Naive thymus-derived CD8-positive, alpha-beta T cell (primary cell): ENCODE data around the gene MMP10. TPM values are rescaled to one million over a fixed set of nuclear protein-coding genes. Genes with fewer than 3 reads are reported as not detected.

Experiments used
- ATAC-seq, 2 donors: fragments of 150-1000 bp; cut with Tn5 transposase in 1 of 2; sonication (Bioruptor Pico), chemical (Tn5 transposase) in 1 of 2; 1 replicate in 1 of 2; 2 replicates in 1 of 2; pipeline ENCODE4 v1.10.0; 2021; ENCODE audit warnings: mild to moderate bottlenecking in 2 of 2, moderate library complexity in 2 of 2
- POLR2A ChIA-PET: fragments of 350-600 bp; sonication (Branson Sonifier 250); formaldehyde crosslinking; loops from one replicate; lab custom pipeline; 2021; ENCODE audit warnings: antibody characterized with exemption; lab: Charles Lee
- DNase-seq, 10 donors: peaks; one replicate each; pipeline versions ENCODE4 v3.0.0 to v3.0.0-alpha.2; 2020 to 2022
- H3K27ac Mint-ChIP-seq, 10 donors: one replicate each; pipeline ENCODE4 v1.8.0; 2020 to 2022; ENCODE audit warnings: mild to moderate bottlenecking in 10 of 10, mixed read lengths in 10 of 10, moderate library complexity in 4 of 10, inconsistent platforms in 1 of 10
- H3K27me3 Mint-ChIP-seq, 5 donors: one replicate each; pipeline ENCODE4 v1.8.0; 2021 to 2022; ENCODE audit warnings: mixed read lengths in 5 of 5
- H3K36me3 Mint-ChIP-seq, 3 donors: one replicate each; pipeline ENCODE4 v1.8.0; 2020 to 2022; ENCODE audit warnings: mixed read lengths in 3 of 3, mild to moderate bottlenecking in 2 of 3, inconsistent platforms in 1 of 3
- H3K4me1 Mint-ChIP-seq, 4 donors: one replicate each; pipeline ENCODE4 v1.8.0; 2021 to 2022; ENCODE audit warnings: mixed read lengths in 4 of 4
- H3K4me3 Mint-ChIP-seq, 10 donors: one replicate each; pipeline ENCODE4 v1.8.0; 2020 to 2022; ENCODE audit warnings: mild to moderate bottlenecking in 10 of 10, mixed read lengths in 10 of 10, moderate library complexity in 6 of 10, inconsistent platforms in 1 of 10
- H3K9me3 Mint-ChIP-seq, 9 donors: one replicate each; pipeline ENCODE4 v1.8.0; 2020 to 2022; ENCODE audit warnings: mixed read lengths in 9 of 9, mild to moderate bottlenecking in 3 of 9, inconsistent platforms in 1 of 9, moderate library complexity in 1 of 9
- polyA plus RNA-seq, 3 donors: library from polyadenylated mRNA; unstranded; fragments of 300-500 nt; fragmentation: Illumina TruSeq; gene quantifications; one replicate each; pipeline ENCODE4 v1.2.3, GENCODE V29; 2021
- total RNA-seq, 8 experiments: library from RNA in 2 of 8; stranded (reverse) in 2 of 8; gene quantifications; one replicate each; pipeline ENCODE4 v1.2.3 and lab custom pipeline; 2021 to 2026

MMP10 gene
- total and polyA plus RNA-seq, 5 experiments from 2014 or later, result not detected

DNA sequence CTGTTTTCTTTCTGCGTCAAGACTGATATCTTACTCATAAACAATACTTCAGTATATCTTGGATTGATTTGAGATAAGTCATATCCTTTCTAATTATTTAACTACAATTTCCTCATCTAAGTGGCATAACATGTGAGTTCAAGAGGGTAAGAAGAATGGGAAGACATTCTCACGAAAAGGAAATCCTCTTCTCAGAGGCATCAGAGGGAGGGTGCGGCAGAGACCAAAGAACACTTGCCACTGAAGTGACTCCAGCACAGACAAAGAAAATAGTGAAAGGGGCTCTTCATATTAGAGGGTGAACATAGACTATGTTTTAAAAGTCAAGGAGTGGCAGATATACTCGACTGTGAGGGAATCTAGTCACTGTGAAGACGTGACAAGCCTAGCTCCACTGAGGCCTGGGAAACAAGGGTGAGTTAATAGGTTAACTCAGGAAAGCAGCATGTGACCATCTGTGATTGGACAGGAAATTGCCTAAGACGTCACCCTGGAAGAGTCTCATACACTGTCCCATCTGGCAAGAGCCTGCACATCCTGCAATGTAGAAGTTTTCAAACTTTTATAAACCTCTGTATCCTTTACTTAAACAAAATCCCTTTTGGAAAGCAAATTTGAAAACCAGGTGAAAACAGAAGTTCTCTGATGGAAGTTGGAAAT lies 19.4 kb upstream of the MMP10 start:
- POLR2A ChIA-PET, result no interaction called here
- H3K4me1 Mint-ChIP-seq, result no peaks in the 10 kb centered on the region

DNA sequence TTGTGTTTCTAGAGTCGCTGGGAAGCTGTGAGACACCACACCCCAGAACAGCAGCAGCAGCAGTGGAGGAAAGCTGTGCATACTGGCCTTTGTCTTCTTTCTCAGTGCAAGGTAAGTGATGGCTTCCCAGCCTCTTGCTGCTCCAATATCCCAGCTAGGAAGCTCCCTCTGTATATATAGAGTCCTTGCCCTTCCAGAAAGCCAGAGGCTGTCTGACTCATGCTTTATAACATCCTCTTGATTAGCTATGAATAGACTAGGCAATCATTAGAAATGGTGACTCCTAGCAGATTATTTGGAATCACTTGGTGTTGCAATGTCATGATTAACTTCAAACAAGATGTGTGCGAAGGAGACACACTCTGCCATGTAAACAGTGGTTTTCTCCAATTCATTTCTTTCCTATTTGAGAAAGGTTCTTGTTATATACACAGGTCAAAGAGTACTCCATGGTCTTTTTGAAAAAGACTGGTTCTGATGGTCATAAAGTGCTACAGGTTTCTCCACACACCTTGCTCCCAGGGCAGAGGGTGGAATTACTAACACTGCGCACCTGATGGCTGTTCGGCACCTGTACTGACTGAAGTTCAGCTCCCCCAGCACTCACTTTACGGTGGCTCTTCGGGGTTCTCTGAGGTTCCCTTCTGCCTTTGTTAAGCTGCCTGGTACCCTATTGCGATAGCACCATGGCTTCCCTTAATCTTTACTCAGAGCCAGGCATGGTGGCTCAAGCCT lies 17.8 kb upstream of the MMP10 start, which contains the start of gene MMP1:
TSS of gene MMP1 (minus strand) at position 149 of the 735 bp plus-strand sequence. CDS start at position 81, 68 bp downstream.
- POLR2A ChIA-PET, result no interaction called here
- H3K4me3 Mint-ChIP-seq, result no peak within 1 kb of the TSS
- no peak within 1 kb of the TSS for H3K27ac Mint-ChIP-seq
- H3K4me1 Mint-ChIP-seq, result no peaks in the 10 kb centered on the region
- no peak for DNase-seq
- H3K9me3 Mint-ChIP-seq, result no peaks in the 10 kb centered on the region
- no peaks in the 10 kb centered on the region for H3K36me3 Mint-ChIP-seq
- peaks cover 0 to 7% (median under 1%) of the 10 kb centered on the region in 5 donors for H3K27me3 Mint-ChIP-seq
- no peak for ATAC-seq

More for the DNA sequence above, 19.4 kb upstream of the MMP10 start:
- ATAC-seq (no peak), DNase-seq (no peak)
- Mint-ChIP-seq H3K27ac (no peak overlapping the region), H3K4me3 (no peak overlapping the region), H3K27me3 (peaks cover 7 to 22% (median 11%) of the 10 kb centered on the region in 5 donors), H3K9me3 (no peaks in the 10 kb centered on the region), H3K36me3 (no peaks in the 10 kb centered on the region)

DNA sequence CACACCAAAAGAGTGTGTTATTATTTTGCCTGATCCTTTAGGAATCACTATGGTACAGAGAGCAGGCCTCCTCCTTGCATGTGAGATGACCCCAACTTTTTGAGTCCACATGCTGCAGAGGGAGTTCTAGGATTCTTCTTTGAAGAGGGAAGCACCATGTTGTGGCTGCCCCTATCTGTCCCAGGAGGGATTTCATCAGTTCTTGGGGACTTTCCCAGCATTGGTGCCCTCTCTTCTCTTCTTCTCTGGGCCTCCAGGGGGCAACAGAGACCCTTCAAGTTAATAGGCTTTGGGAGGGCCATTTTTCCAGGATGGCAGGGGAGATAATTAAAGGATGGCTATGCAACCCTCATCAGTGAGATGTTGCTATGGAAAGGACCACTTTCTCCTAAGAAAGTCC lies 14.0 kb upstream of the MMP10 start:
- Mint-ChIP-seq H3K27me3 (peaks cover 0 to 10% (median 2%) of the 10 kb centered on the region in 5 donors), H3K9me3 (no peaks in the 10 kb centered on the region), H3K4me1 (no peaks in the 10 kb centered on the region), H3K36me3 (no peaks in the 10 kb centered on the region), H3K27ac (no peak overlapping the region), H3K4me3 (no peak overlapping the region)
- POLR2A ChIA-PET, result no interaction called here
- no peak for DNase-seq
- peak in 1 of 2 donors; percentile 32 for ATAC-seq

GRCh38 chr11:102793677-102794290 lies 13.4 kb upstream of the MMP10 start:
- DNase-seq (no peak), ATAC-seq (no peak)
- POLR2A ChIA-PET, result no interaction called here
- no peak overlapping the region for H3K4me3 Mint-ChIP-seq
- H3K36me3 Mint-ChIP-seq, result no peaks in the 10 kb centered on the region
- H3K27me3 Mint-ChIP-seq, result peaks cover 0 to 12% (median 2%) of the 10 kb centered on the region in 5 donors
- H3K4me1 Mint-ChIP-seq, result no peaks in the 10 kb centered on the region
- no peaks in the 10 kb centered on the region for H3K9me3 Mint-ChIP-seq
- no peak overlapping the region for H3K27ac Mint-ChIP-seq

- POLR2A ChIA-PET, result no interaction called here
- ATAC-seq, result no peak
- no peaks in the 10 kb centered on the region for H3K9me3 Mint-ChIP-seq
- H3K4me1 Mint-ChIP-seq, result no peaks in the 10 kb centered on the region
- no peak for DNase-seq
- peaks cover 0 to 15% (median 2%) of the 10 kb centered on the region in 5 donors for H3K27me3 Mint-ChIP-seq
- H3K27ac Mint-ChIP-seq, result no peak overlapping the region
- no peaks in the 10 kb centered on the region for H3K36me3 Mint-ChIP-seq
- H3K4me3 Mint-ChIP-seq, result no peak overlapping the region
These were observed 12.2 kb upstream of the MMP10 start for GRCh38 chr11:102792604-102793003.

GRCh38 chr11:102791271-102792036 lies 11.0 kb upstream of the MMP10 start:
- Mint-ChIP-seq H3K4me3 (no peak overlapping the region), H3K36me3 (no peaks in the 10 kb centered on the region), H3K9me3 (no peaks in the 10 kb centered on the region), H3K4me1 (no peaks in the 10 kb centered on the region), H3K27me3 (peaks cover 0 to 15% (median 2%) of the 10 kb centered on the region in 5 donors), H3K27ac (no peak overlapping the region)
- POLR2A ChIA-PET, result no interaction called here
- ATAC-seq (no peak), DNase-seq (no peak)

- Mint-ChIP-seq H3K27me3 (peaks cover 0 to 15% (median 5%) of the 10 kb centered on the region in 5 donors), H3K4me3 (no peak overlapping the region), H3K36me3 (no peaks in the 10 kb centered on the region), H3K27ac (no peak overlapping the region), H3K4me1 (no peaks in the 10 kb centered on the region), H3K9me3 (peaks cover 0 to 3% (median 0%) of the 10 kb centered on the region in 9 donors)
- ATAC-seq (no peak), DNase-seq (no peak)
- POLR2A ChIA-PET, result no interaction called here
These were observed 8.0 kb upstream of the MMP10 start for GRCh38 chr11:102788334-102788995.

DNA sequence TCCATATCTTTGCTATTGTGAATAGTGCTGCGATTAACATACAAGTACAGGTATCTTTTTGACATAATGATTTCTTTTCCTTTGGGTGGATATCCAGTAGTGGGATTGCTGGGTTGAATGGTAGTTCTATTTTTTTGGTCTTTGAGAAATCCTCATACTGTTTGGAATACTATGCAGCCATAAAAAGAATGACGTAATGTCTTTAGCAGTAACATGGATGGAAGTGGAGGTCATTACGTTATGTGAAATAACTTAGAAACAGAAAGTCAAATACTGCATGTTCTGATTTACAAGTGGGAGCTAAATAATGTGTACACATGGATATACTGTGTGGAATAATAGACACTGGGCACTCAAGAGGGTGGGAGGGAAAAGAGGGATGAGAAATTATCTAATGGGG lies 4.0 kb upstream of the MMP10 start:
- DNase-seq, result no peak
- H3K27me3 Mint-ChIP-seq, result peaks cover 2 to 21% (median 7%) of the 10 kb centered on the region in 5 donors
- H3K4me3 Mint-ChIP-seq, result no peak overlapping the region
- H3K36me3 Mint-ChIP-seq, result no peaks in the 10 kb centered on the region
- H3K4me1 Mint-ChIP-seq, result no peaks in the 10 kb centered on the region
- POLR2A ChIA-PET, result no interaction called here
- peaks cover 0 to 3% (median 0%) of the 10 kb centered on the region in 9 donors for H3K9me3 Mint-ChIP-seq
- H3K27ac Mint-ChIP-seq, result no peak overlapping the region
- ATAC-seq, result no peak

DNA sequence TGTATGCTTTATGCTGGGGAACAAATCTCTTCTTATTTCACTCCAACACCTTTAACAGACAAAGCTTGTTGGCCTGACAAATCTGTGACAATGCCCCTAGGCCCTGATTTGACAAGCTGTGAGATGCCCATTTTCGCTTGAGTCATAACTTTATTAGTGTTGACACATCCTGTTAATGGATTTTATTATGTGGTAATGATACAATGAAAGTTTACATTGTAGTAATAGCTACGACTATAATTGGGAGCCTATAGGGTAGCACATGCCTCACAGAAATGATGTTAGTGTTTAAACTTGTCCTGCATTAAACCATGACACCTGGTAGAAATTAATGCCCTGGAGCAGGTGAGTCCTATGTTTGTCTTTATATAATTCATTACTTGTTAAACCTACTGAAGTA lies 3.3 kb upstream of the MMP10 start:
- Mint-ChIP-seq H3K9me3 (peaks cover 0 to 3% (median 0%) of the 10 kb centered on the region in 9 donors), H3K4me1 (no peaks in the 10 kb centered on the region), H3K4me3 (no peak overlapping the region), H3K27me3 (peaks cover 2 to 15% (median 7%) of the 10 kb centered on the region in 5 donors), H3K36me3 (no peaks in the 10 kb centered on the region), H3K27ac (no peak overlapping the region)
- POLR2A ChIA-PET, result no interaction called here
- ATAC-seq (no peak), DNase-seq (no peak)

GRCh38 chr11:102783016-102783415 lies 2.6 kb upstream of the MMP10 start:
- H3K36me3 Mint-ChIP-seq, result no peaks in the 10 kb centered on the region
- no peak for DNase-seq
- no peak overlapping the region for H3K4me3 Mint-ChIP-seq
- POLR2A ChIA-PET, result no interaction called here
- H3K9me3 Mint-ChIP-seq, result peaks cover 0 to 3% (median 0%) of the 10 kb centered on the region in 9 donors
- no peak overlapping the region for H3K27ac Mint-ChIP-seq
- H3K4me1 Mint-ChIP-seq, result no peaks in the 10 kb centered on the region
- H3K27me3 Mint-ChIP-seq, result peaks cover 2 to 15% (median 7%) of the 10 kb centered on the region in 5 donors
- ATAC-seq, result no peak

- Mint-ChIP-seq H3K27me3 (peaks cover 2 to 12% (median 7%) of the 10 kb centered on the region in 5 donors), H3K4me3 (no peak overlapping the region), H3K9me3 (peaks cover 0 to 3% (median 0%) of the 10 kb centered on the region in 9 donors), H3K36me3 (no peaks in the 10 kb centered on the region), H3K27ac (no peak overlapping the region), H3K4me1 (no peaks in the 10 kb centered on the region)
- DNase-seq (no peak), ATAC-seq (no peak)
- POLR2A ChIA-PET, result no interaction called here
These were observed 1.2 kb upstream of the MMP10 start for GRCh38 chr11:102781676-102782075.

DNA sequence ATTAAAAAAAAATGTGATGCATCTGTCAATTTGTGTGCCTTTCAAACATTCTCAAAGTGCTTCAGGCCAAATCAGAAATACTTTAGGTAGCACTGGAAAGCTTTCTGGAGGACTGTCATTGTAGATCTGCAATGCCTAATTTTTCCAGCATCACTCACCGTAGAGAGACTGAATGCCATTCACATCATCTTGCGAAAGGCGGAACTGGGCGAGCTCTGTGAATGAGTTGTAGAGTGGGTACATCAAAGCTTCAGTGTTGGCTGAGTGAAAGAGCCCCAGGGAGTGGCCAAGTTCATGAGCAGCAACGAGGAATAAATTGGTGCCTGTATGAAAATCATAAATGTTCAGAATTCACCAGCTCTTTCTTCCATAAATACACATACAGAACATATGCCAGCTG lies 4.0 kb downstream of the MMP10 start:
- ATAC-seq, result no peak
- no peaks in the 10 kb centered on the region for H3K4me1 Mint-ChIP-seq
- H3K36me3 Mint-ChIP-seq, result no peaks in the 10 kb centered on the region
- POLR2A ChIA-PET, result no interaction called here
- no peaks in the 10 kb centered on the region for H3K9me3 Mint-ChIP-seq
- DNase-seq, result no peak
- H3K27ac Mint-ChIP-seq, result no peak overlapping the region
- H3K4me3 Mint-ChIP-seq, result no peak overlapping the region
- H3K27me3 Mint-ChIP-seq, result peaks cover 2 to 17% (median 10%) of the 10 kb centered on the region in 5 donors
